ENCODE results near the gene NOL4L.

The NOL4L gene

DNA sequence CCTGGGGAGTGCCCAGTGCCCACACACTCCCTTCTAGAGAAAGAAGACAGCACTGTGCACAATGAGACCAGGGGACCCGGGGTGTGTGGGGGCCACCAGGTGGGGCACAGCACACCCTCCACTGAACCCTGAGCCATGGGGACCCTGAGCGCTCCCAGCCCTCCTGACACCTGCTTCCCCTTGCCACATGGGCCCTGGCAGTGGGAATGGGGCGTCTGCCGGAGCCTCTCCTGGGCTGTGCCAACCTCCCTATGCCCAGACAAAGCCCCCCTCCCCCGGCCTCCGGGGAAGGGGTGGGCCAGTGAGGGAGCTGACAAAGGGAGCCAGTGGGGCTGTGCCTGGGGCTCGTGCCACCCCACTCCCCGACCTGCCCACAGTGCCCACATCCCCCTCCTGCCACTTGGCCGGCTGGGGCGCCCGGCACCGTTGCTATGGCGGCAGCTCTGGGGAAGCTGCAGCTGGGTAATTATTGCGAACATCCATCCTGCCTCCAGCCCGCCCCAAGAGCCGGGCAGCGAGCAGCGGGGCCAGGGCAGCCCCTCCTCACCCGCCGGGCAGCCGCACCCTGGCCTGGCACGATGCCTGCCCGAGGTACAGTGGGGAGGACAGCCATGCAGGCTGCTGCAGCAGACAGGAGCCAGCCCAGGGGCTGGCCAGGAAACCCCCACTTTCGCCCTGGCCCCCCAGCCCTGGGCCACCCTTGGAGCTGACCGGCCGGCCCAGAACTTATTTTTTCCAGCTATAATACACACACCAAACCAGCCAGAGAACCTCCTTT, 41.9 kb upstream of the NOL4L start:
- TF ChIP-seq, protein P1, sequence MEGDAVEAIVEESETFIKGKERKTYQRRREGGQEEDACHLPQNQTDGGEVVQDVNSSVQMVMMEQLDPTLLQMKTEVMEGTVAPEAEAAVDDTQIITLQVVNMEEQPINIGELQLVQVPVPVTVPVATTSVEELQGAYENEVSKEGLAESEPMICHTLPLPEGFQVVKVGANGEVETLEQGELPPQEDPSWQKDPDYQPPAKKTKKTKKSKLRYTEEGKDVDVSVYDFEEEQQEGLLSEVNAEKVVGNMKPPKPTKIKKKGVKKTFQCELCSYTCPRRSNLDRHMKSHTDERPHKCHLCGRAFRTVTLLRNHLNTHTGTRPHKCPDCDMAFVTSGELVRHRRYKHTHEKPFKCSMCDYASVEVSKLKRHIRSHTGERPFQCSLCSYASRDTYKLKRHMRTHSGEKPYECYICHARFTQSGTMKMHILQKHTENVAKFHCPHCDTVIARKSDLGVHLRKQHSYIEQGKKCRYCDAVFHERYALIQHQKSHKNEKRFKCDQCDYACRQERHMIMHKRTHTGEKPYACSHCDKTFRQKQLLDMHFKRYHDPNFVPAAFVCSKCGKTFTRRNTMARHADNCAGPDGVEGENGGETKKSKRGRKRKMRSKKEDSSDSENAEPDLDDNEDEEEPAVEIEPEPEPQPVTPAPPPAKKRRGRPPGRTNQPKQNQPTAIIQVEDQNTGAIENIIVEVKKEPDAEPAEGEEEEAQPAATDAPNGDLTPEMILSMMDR (IDR thresholded peaks at IDR 0.05; ENCODE audit: borderline replicate concordance, insufficient read depth, low read depth, low read length): no peak
- H3K4me3 ChIP-seq (ENCODE audit: low read depth, low read length): no peak overlapping the region

DNA sequence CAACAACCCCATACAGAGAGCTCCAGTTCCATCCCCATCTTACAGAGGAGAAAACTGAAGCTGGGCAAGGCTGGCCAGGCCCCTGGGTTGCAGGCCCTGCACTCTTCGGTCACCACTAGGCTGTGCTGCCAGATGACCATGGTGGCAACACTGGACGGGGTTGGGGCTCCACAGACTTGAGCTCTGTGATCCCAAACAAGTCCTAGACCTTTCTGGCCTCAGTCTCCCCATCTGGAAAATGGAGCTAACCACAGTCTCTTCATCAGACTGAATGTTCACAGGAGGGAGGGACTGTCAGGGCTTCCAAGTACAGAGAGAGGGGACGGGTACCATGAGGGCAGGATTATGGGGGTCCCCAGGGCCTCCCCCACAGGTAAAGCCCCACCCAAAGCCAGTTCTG, 41.3 kb upstream of the NOL4L start:
- H3K4me3 ChIP-seq (ENCODE audit: low read depth, low read length): no peak overlapping the region
- TF ChIP-seq, protein P1 (IDR thresholded peaks at IDR 0.05; ENCODE audit: borderline replicate concordance, insufficient read depth, low read depth, low read length): no peak

DNA sequence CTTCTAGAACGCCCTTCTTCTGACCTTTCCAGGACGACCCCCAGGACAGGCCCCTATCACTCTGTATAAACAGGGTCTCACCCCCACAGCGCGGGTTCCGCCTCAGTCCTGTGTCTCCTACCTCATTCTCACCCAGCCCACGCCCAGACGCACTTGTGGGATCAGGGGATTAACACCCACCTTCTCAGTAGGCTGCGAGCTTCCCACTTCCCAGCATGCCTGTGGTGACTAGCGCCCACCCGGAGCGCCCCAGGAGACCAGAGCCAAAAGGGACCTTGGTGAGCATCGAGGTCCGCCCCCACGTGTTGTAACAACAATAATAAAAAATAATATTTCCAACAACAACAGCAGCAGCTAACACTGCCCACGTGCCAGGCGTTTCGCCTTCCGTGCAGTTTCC, 40.9 kb upstream of the NOL4L start:
- TF ChIP-seq, protein P1 (IDR thresholded peaks at IDR 0.05; ENCODE audit: borderline replicate concordance, insufficient read depth, low read depth, low read length): no peak
- H3K4me3 ChIP-seq (ENCODE audit: low read depth, low read length): no peak overlapping the region

DNA sequence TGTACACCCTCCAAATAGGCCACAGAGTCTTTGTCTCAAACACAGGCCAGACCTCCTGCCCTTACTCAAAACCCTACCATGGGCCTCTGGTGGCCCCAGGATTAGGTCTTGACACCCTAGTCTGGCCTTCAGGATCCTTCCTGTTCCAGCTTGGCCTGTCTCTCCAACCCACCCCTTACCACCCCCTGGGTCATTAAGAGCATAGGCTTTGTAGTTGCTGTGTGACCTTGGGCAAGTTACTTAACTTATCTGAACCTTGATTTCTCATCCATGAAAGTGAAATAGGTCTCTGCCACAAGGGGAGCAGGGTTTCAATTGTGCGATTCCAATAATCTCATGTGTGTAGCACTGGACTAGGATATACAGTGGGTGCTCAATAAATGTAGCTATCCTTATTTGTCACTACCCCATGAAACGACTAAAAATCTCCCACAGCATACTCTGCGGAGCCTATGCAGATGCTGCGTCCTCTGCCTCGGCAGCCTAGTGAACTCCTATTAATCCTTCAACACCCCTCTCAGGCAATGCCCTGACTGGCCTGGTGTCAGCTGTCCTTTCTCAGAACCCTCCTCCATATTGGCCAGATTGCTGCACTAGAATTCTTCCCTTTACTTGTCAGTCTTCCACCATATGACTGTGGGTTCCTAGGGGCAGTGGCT, 39.7 kb upstream of the NOL4L start:
- TF ChIP-seq, protein P1 (IDR thresholded peaks at IDR 0.05; ENCODE audit: borderline replicate concordance, insufficient read depth, low read depth, low read length): no peak
- H3K4me3 ChIP-seq (ENCODE audit: low read depth, low read length): no peak overlapping the region

DNA sequence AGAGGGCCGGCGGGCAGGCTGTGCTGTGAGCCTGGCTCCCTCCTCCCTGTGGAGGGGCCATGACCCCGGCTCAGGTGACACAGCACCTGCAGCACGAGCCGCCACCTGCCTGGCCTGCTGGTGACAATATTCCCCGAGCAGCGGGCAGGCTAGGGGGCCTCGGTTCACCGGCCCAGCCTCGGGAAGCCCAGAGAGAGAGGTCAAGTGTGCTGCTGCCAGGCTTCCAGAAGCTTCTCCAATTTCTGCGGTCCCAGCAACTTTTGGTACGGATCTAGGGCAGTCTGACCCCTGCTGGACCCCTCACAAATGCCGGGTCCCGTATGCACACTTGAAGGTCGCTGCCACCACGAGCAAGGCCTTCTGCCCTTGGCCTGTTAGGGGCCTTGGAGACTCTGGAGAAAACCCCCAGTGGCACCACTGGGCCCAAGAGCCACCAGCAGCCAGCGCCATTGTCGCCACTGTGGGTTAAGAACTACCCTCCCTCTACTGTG, 38.6 kb upstream of the NOL4L start:
- TF ChIP-seq, protein P1 (IDR thresholded peaks at IDR 0.05; ENCODE audit: borderline replicate concordance, insufficient read depth, low read depth, low read length): no peak
- H3K4me3 ChIP-seq (ENCODE audit: low read depth, low read length): no peak overlapping the region

DNA sequence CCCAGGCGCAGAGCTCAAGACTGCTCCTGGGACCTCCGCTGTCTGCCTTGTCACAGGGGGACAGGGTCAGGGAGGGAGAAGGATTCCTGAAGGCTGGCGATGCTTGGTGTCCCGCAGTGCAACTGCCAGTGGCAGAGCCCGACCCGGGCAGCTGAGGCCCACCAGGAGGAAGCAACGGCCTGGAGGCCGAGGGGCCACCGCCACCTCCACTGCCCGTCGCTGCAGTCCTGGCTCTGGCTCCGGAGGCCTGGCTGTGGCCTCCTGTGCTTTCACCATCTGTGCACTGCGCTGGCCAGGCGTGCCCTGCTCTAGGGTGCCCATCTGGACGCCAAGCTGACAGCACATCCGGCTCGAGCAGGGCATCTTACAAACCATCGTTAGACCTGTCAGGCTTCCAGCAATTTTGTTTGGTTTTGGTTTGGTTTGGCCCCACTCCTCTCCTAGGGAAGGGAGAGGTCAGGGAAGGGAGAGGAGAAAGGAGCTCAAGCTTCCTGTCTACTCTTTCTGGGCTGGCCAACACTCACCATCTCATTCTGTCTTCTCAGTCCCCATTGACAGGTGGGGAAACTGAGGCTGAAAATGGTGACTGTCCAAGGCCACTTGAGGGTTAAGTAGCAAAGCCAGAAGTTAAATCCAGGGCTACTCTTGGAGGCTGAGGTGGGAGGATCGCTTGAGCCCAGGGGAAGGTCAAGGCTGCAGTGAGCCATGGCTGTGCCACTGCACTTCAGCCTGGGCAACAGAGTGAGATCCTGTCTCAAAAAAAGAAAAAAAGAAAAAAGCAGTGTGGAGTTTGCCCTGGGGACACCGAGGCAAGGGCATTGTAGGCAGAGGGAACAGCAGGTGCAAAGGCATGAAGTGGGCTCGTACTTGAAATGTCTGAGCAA, 37.7 kb upstream of the NOL4L start:
- TF ChIP-seq, protein P1 (IDR thresholded peaks at IDR 0.05; ENCODE audit: borderline replicate concordance, insufficient read depth, low read depth, low read length): no peak
- no peak overlapping the region for H3K4me3 ChIP-seq (ENCODE audit: low read depth, low read length)
